H1 (cell line): Measurements from ENCODE around the gene ADAMTSL2. TPM values are rescaled to one million over a fixed set of nuclear protein-coding genes. Genes with fewer than 3 reads are reported as not detected.

ENCODE experiments used
- ATF2 ChIP-seq: IDR thresholded peaks from 2 replicates; pipeline ENCODE4 v1.6.1; 2012; ENCODE audit warnings: low read length, inconsistent platforms
- CEBPB ChIP-seq: IDR thresholded peaks from 2 replicates; pipeline ENCODE4 v1.6.1; 2012; ENCODE audit warnings: low read depth, low read length
- CTBP2 ChIP-seq: IDR thresholded peaks from 2 replicates; pipeline ENCODE4 v1.7.0; 2011; ENCODE audit warnings: borderline replicate concordance, mild to moderate bottlenecking, moderate library complexity, mixed read lengths, low read length; ENCODE audit not compliant: insufficient read depth, insufficient read length
- E2F6 ChIP-seq: IDR thresholded peaks from 2 replicates; pipeline ENCODE4 v1.6.1; 2012; ENCODE audit warnings: inconsistent platforms
- EP300 ChIP-seq, 2 experiments: IDR thresholded peaks; 1 replicate in 1 of 2; 2 replicates in 1 of 2; pipeline ENCODE4 v1.6.1; 2011 to 2012; ENCODE audit warnings: low read depth in 2 of 2, low read length in 2 of 2, mild to moderate bottlenecking in 2 of 2, borderline replicate concordance in 1 of 2, inconsistent platforms in 1 of 2, moderate library complexity in 1 of 2
- GTF2F1 ChIP-seq: IDR thresholded peaks from 2 replicates; pipeline ENCODE4 v1.6.1; 2012; ENCODE audit warnings: low read depth, low read length, improper control_type of control experiment, borderline replicate concordance
- JUN ChIP-seq: IDR thresholded peaks from 2 replicates; pipeline ENCODE4 v1.6.1; 2011; ENCODE audit warnings: low read depth, mild to moderate bottlenecking, improper control_type of control experiment, low read length
- KDM1A ChIP-seq: fragments of 200-600, 300-600 bp; sonication (generic); IDR thresholded peaks from 2 replicates; pipeline ENCODE4 v1.7.1; 2016; ENCODE audit warnings: mild to moderate bottlenecking, low read length, borderline replicate concordance
- MAX ChIP-seq: IDR thresholded peaks from 2 replicates; pipeline ENCODE4 v1.6.1; 2012; ENCODE audit warnings: inconsistent platforms
- NANOG ChIP-seq: IDR thresholded peaks from 2 replicates; pipeline ENCODE4 v1.6.1; 2011; ENCODE audit warnings: low read length, low read depth, mild to moderate bottlenecking, inconsistent platforms; ENCODE audit not compliant: insufficient read depth, poor library complexity, severe bottlenecking
- RNF2 ChIP-seq: fragments of 200-900, 300-1000 bp; sonication (generic); IDR thresholded peaks from 2 replicates; pipeline ENCODE4 v1.7.1; 2016; ENCODE audit warnings: borderline replicate concordance, low read depth, mild to moderate bottlenecking, antibody characterized with exemption, low read length; ENCODE audit not compliant: poor library complexity, severe bottlenecking; ENCODE audit errors: missing control alignments
- SIN3A ChIP-seq, 2 experiments: IDR thresholded peaks in 1 of 2; conservative IDR thresholded peaks in 1 of 2; 2 replicates each; pipeline ENCODE4 v1.6.1; 2011 to 2012; ENCODE audit warnings: low read length in 2 of 2, improper control_type of control experiment in 1 of 2, low read depth in 1 of 2, mild to moderate bottlenecking in 1 of 2
- SUZ12 ChIP-seq: fragments of 200-600 bp; sonication (generic); IDR thresholded peaks from 2 replicates; pipeline ENCODE4 v1.6.1; 2012; ENCODE audit warnings: mild to moderate bottlenecking, inconsistent platforms, low read length, moderate library complexity, mixed read lengths
- TAF1 ChIP-seq: IDR thresholded peaks from 2 replicates; pipeline ENCODE4 v1.6.1; 2011; ENCODE audit warnings: mild to moderate bottlenecking, low read depth, low read length
- TCF12 ChIP-seq: IDR thresholded peaks from 2 replicates; pipeline ENCODE4 v1.6.1; 2011; ENCODE audit warnings: low read depth, mild to moderate bottlenecking, low read length
- ZNF274 ChIP-seq: IDR thresholded peaks from 2 replicates; pipeline ENCODE4 v1.7.0; 2012; ENCODE audit warnings: low read length, borderline replicate concordance; ENCODE audit errors: extremely low read depth
- polyA plus RNA-seq, 7 experiments: library from polyadenylated mRNA; depleted of rRNA in 3 of 7; stranded (reverse) in 5 of 7; unstranded in 2 of 7; fragments of >200 nt in 5 of 7; fragments of 200-250 nt in 2 of 7; gene quantifications; 1 replicate in 5 of 7; 2 replicates in 1 of 7; 4 replicates in 1 of 7; pipeline versions ENCODE4 v1.2.1 to v1.2.3, GENCODE V29; 2011 to 2013; ENCODE audit warnings: missing spikeins in 2 of 7, mixed read lengths in 2 of 7
- total RNA-seq: library from RNA; stranded (reverse); fragmentation: NEBNext Ultra II Directional; extraction: Animal tissue kit (Norgen Biotek cat#: 25700); gene quantifications from 2 replicates; pipeline ENCODE4 v1.2.1, GENCODE V29; 2021

The ADAMTSL2 gene
- total and polyA plus RNA-seq, 2 of the 8 experiments (the other 6 are each of a cell fraction or from before 2014, with no cell fraction given): 0.74 to 0.76 TPM

- no peak for TF ChIP-seq ATF2
- TF ChIP-seq TCF12: no peak
- TF ChIP-seq CEBPB: no peak
- TF ChIP-seq E2F6: peak; percentile 22; the same call in 1 of the 2 replicates
- no peak for TF ChIP-seq SUZ12
- TF ChIP-seq ZNF274: no peak
- TF ChIP-seq KDM1A: no peak
- no peak for TF ChIP-seq GTF2F1
- no peak for TF ChIP-seq EP300 (IDR thresholded peaks at IDR 0.05; ENCODE audit: borderline replicate concordance in 1 of 2, low read depth in 2 of 2, low read length in 2 of 2)
- no peak for TF ChIP-seq TAF1
- TF ChIP-seq NANOG: no peak
- TF ChIP-seq RNF2: no peak
- peak; percentile 38 for TF ChIP-seq CTBP2
- 0 out of 4 replicates have a peak, but pooled peaks of 1 of the 2 experiments have one; percentile 20 for TF ChIP-seq SIN3A (conservative IDR thresholded peaks at IDR 0.05 in 1 of 2, IDR thresholded peaks at IDR 0.05 in 1 of 2; ENCODE audit: low read depth in 1 of 2, low read length in 2 of 2)
- TF ChIP-seq MAX: peak; percentile 35; the same call in 1 of the 2 replicates
- no peak for TF ChIP-seq JUN
Observed at GRCh38 chr9:133526721-133527321, 7.7 kb upstream of the ADAMTSL2 start (continued).
